HG02938 (cell line): ENCODE results near the gene PLK3.
A peak's percentile ranks its signal among the peaks of the same experiment; 100 is the strongest.
"Not testable (repeated sequence)": the region's sequence is repeated elsewhere in the genome, so short reads cannot be mapped to it uniquely, and the experiment has no call there.

Source experiments
- ATAC-seq: cut with Tn5 transposase; IDR thresholded peaks from one replicate; pipeline ENCODE4 v1.9.1; 2021; ENCODE audit warnings: mild to moderate bottlenecking, moderate library complexity; ENCODE audit not compliant: unreplicated experiment

Gene PLK3

DNA sequence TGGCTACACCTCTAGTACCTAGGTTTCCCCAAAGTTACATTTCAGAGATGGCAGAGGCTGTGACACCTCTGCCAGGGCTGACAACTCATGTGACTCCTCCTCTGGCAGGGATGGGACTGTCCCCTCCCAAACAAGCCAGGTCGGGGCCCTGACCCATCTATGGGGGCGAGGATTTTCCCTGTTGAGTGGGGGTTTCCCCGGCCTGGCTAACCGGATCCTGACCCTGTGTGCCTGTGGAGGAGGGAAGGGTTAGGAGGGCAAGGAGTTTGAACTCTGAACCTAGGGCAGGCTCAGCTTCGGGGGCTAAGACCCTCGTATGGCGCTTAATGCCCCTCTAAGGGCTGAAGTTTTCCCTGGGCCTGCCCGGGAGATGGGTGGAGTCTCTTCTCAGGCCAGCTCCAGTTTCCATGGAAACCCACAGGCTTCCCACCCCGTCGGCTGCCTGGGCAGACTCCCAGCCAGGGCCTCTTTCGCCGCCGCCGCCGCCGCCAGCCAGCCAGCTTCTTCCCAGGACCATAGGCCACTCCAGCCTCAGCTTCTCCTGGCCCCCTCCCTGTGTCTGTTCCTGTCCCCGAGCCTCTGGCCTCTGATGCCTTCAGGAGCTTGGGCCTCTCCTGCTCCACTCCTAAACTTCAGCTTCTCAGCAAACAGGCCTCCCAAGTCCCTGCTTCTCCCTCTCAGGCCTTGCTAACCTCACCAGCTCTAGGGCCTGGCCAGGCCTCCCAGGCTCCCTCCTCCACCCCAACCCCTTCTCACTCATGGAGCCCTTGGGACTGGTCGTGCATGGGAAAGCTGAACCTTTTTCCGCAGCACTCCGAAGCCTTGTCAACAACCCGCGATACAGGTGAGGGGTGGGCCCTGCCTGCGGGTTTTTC lies 8.1 kb downstream of the PLK3 start, which contains the start of gene BTBD19:
BTBD19 (plus strand) TSS at position 461 of the 875 bp plus-strand sequence; CDS start at position 759, 298 bp downstream.
- peak; percentile 28 for ATAC-seq

DNA sequence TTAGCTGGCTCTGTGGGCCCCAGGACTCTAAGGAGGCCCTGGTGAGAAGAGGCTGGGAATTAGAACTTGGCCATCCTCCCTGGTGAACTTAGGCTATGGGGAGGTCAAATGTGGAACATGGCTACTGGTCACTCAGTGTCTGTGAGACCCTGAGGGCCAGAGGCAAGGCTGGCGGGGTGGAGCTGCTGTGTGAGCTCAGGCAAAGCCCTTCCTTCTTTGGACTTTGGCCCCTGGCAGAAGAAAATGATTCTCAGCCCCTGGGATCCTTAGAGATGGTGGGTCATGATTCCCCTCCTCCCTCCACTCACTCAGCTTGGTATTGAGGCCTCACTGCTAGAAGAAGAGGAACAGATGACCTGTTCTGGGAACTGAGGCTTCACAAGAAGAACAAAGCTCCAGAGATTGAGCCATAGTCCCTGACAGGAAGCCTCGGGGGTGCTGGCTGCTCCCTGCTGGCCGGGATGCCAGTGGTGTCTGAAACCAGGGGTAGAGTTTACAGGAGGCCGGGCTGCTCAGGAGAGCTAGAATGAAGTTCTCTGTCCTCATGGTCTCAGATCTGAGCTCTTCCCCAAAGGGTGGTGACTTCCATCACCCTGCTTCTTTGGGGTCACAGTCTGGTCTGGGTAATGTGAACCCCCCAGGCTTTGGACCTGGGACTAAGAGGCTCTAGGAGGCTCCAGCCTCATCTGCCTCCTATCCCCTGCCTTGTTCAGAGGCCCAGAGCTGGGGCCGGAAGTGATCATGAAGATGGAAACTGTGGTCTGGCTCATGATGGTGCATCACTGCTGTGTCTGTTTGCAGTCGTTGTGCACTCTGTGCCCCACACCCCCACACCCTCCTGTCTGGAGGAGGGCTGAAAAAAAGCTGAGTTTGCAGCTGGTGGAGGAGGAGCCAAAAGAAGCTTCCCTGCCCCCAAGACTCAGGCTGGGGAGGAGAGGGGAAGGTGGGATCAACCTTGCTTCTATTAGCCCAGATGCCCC lies 9.1 kb downstream of the PLK3 start:
- peak; percentile 34 for ATAC-seq

DNA sequence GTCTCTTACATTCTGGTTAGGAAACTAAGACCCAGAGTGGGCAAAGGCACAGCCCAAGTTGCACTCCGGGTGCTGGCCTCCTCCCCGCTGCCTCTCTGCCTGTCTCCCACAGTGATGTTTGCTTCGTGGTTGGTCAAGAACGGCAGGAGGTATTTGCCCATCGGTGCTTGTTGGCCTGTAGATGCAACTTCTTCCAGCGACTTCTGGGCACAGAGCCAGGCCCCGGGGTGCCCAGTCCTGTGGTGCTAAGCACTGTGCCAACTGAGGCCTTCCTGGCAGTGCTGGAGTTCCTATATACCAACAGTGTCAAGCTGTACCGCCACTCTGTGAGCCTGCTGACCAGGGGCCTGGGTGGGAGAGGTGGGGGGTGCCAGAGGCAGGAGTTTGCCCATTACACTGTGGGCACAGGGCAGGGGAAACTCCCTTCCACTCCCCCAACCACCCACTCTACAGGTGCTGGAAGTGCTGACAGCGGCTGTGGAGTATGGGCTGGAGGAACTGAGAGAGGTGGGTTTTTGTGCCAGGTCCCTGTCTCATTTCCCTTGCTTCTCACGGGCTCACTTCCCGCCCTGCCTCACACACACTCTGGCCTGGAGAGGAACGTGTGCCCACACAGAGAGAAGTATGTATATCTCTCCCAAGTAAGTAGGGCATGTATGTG lies 10.1 kb downstream of the PLK3 start:
- ATAC-seq: no peak

DNA sequence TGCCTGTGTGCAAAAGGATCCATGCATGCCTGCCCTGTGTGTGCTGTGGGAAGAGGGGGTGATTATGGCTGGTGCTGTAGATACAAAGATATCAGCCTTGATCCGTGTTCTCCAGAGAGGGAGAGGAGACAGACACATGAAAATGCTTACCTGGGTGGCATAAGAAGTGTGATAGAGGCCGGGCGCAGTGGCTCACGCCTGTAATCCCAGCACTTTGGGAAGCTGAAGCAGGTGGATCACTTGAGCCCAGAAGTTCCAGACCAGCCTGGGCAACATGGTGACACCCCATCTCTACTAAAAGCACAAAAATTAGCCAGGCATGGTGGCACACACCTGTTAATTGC lies 10.6 kb downstream of the PLK3 start:
- not testable (repeated sequence) for ATAC-seq

DNA sequence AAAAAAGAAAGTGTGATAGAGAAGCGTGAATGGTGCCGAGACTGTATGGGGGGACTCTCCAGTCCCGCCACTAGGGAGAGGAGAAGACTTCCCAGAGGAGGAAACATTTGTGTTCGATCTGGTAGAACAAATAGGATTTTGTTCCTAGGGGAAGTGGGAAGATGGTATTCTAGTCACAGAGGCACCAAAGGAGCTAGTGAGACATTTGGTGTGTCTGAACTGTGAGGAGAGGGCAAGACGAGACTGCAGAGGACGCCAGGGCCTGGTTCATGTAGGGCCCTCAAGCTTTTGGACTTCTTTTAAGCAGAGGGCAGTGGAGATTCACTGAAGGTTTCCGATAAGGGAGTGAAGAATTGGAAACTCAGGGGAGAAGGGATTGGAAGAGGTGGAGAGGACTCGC lies 11.1 kb downstream of the PLK3 start:
- no peak for ATAC-seq

DNA sequence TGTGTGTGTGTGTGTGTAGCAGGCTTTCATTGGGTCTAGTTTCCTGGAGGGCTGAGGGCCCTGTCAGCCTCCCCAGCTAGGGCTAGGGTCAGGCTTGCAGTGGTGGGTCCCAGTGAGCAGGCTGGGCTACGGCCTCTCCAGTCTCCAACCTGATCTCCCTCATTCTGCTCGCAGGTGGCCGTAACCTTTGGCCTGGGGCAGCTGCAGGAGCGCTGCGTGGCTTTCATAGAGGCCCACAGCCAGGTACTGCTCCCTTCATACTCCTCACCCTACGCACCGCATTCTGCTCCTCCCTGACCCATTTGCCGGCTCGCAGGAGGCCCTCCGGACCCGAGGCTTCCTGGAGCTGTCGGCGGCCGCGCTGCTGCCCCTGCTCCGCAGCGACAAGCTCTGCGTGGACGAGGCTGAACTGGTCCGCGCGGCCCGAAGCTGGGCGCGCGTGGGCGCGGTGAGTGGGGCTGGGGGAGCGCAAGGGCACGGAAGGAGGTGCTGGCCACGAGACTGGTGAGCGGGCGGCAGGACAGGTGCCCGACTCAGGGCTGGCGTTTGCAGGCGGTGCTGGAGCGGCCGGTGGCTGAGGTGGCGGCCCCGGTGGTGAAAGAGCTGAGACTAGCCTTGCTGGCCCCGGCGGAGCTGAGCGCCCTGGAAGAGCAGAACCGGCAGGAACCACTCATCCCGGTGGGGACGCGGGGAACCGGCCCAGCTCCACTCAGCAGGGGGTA lies 12.8 kb downstream of the PLK3 start:
- ATAC-seq: no peak

DNA sequence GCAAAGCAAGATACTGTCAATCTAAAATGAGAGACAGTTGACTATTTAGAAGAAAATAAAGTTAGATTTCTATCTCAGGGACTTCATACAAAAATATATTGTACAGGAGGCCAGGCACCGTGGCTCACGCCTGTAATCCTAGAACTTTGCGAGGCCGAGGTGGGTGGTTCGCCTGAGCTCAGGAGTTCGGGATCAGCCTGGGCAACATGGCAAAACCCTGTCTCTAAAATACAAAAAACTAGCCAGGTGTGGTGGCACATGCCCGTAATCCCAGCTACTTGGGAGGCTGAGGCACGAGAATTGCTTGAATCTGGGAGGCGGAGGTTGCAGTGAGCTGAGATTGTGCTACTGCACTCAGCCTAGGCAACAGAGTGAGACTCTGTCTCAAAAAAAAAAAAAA lies 15.7 kb downstream of the PLK3 start:
- ATAC-seq: not testable (repeated sequence)

DNA sequence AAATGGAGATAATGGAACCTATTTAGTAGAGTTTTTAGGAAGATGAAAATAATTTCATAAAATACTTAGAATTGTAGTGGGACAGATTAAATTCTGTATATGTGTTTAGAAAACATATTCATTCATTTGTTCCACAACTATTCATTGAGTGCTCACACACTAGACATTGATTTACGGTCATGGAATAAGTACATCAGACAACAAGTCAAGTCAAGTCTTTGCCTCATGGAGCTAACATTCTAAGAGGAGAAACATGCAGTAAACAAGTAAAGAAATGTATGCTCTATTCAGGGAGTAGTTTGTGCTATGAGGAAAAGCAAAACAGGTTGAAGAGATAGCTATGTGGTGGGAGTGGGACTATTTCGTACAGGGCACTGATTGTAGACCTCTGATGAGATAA lies 17.1 kb downstream of the PLK3 start:
- no peak for ATAC-seq

DNA sequence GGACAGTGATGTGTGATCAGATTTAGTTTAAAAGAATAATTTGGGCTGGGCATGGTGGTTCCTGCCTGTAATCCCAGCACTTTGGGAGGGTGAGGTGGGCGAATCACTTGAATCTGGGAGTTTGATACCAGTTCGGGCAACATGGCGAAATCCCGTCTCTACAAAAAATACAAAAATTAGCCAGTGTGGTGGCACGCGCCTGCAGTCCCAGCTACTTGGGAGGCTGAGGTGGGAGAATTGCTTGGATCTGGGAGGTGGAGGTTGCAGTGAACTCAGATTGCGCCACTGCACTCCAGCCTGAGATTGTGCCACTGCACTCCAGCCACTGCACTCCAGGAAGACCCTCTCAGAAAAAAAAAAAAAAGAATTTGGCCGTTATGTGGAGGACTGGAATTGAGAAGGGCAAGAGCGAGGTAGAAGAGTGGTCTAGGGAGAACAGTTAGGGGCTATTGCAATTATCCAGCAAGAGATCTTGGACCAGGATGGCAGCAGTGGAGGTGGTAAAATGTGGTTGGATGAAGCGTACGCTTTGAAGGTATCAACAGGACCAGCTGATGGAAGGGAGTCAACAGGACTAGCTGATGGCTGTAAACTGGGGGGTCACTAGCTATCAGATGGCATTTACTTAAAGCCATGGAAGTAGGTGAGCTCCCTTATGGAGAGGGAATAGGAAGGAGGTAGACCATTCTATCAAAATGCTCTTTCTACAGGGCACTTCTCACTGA lies 17.8 kb downstream of the PLK3 start:
- ATAC-seq: no peak

DNA sequence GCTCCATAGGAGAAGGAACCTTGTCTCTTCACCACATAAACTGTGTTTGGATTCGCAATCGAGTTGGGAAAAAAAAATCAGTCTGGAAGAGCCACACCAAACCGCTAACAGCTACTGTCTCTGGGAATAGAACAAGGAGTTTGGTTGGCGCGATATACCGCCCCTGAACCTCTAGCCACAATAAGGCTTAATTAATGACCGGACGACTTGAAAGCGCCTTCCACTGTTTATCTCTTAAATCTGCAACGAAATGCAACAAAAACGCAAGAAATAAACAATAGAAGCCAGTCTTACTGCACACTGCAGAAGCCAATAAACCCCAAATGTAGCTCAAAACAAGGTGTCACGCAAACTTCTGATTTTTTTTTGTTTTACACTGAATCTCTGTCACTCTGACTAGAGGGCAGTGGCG lies 19.0 kb downstream of the PLK3 start:
- no peak for ATAC-seq

DNA sequence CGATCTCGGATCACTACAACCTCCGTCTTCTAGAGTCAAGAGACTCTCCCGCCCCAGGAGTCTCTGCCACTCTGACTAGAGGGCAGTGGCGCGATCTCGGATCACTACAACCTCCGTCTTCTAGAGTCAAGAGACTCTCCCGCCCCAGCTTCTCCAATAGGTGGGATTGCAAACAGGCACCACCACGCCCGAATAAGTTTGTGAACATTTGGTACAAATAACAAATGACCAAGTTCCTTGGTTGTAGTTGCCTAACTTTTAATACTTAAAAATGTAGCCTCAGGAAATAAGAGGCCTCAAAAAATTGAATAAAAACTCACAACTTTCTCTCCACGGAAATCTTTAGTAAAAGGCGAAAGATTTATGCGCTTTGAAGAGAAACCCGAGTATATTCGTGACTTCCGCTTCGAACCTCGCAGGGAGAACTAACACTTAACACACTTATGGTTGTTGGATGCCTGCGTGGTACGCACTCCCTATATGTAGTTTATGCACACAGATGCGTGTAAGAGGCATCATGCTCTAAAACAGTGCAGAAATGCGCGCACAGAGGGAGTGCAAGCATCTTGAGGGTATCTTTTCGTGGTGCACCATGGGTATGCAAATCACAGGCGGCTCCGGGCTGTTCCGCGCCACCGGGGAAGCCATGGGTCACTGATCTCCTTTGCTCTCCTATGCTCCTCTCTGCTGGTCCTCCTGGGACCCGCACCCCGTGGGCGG lies 19.6 kb downstream of the PLK3 start:
- peak; percentile 78 for ATAC-seq

DNA sequence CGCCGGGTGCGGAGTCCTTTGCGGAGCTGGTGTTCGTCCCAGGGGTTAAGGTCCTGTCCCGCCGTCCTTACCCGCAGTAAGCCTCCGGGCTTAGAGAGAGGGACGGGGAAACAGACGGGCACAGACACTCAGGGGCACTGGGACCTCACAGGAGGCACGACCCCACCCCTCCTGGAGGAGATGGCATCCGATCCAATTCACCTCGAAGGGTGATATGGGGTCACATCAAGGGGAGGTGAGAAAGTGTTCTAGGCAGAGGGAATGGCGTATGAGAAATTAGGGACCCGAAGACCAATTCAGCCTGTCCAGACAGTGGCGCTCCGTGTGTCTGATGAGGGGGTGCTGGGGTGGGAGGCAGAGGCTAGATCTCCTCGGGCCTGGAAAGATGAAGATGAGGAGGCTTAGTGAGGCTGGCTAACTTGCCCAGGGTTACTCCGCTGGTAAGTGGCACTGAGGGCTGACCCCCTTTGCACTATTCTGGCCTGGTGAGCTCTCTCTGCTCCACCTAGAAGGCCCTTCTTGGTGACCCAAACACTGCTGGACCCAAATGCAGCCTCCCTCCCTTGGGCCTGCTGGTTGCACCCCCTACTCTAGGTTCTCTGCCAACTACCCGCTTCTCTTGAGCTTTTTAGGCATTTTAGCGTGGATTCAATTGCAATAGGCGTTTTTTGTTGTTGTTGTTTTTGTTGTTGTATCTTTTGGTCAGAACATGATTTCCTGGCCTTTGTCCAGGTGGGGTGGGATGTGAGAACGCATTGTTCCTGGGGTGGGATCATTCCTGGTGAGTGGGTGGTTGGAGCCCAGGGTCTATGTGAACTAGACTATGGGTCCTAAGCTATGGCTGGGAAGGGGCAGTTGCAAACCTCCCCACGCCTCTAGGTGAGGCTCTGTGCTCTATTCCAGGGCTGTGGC lies 20.4 kb downstream of the PLK3 start:
- peak; percentile 3 for ATAC-seq

DNA sequence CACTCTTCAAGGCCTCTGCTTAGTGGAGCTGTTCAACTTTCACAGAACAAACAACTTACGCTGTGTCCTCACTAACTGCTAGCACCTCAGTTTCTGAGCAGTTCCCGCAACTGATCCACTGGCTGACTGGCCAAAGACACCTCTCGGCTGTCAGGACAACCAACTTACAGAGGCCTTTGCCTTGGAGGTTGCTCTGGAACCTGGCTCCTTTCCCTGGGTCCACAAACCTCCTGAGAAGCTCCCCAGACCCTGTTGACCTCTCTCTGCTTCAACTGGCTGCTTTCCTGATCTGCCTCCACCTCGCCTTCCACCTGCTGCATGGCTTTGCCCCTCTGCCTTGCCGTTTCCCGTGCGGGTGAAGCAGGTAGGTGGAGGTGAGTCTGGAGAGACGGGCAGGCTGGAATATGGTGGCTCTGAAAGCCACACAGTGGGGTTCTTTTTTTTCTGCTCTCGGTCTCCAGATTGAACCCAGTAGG lies 21.1 kb downstream of the PLK3 start:
- ATAC-seq: no peak

DNA sequence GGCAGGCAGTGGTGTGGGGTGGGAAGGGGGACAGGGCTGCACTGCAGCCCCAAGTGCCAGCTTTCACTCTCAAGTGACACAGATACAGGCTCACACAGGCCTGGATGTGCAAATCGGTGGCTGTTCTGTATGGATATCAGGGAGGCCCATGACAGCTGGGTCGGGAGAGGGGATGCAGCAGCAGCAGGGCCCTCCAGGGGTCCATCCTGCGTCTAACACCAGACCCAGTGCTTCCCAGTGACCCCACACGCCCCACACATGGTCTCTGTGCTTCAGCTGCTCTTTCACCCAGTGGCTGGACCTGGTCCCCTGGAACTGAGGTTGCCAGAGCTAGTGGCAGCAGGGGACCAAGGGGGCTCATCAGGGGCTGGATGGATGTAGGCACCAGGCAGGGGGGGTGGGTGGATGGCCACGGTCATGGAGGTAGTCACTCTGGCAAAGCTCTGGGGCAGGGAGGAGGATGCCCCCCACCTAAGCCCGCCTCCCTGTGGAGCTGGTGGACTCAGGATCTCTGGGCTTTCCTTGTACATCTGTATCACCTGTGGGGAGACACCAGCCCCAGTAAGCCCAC lies 22.0 kb downstream of the PLK3 start:
- no peak for ATAC-seq

DNA sequence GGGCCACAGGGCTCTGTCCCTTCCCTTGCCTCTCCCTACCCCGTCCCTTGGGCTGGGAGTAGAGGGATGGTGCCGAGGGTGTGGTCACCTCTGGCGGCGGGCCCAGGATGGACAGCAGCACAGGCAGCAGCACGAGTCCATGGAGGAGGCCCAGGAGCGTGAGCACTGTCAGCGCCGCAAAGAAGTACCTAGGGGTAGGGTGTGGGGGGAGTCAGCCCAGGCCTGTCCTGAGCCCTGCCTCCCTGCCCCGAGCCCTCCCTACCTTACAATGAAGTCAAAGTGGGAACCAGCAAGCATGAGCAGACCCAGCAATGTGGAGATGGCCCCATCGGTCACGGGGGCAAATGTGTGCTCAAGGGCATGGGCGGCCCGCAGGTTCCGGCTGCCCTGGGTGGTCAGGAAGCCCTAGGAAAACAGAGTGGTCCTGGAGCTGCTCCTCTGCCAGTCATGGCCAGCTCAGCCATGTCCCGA lies 22.8 kb downstream of the PLK3 start:
- no peak for ATAC-seq

DNA sequence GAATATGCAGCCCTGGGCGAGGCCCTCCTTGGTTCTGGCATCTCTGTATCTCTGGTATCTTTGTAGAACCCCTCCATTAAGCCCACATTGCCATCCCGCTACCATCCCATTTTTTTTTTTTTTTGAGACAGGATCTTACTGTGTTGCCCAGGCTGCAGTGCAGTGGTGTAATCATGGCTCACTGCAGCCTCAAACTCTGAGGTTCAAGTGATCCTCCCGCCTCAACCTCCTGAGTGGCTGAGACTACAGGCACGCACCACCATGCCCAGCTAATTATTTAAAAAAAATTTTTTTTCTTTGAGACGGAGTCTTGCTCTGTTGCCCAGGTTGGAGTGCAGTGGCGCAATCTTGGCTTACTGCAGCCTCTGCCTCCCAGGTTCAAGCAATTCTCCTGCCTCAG lies 24.2 kb downstream of the PLK3 start:
- ATAC-seq: not testable (repeated sequence)

DNA sequence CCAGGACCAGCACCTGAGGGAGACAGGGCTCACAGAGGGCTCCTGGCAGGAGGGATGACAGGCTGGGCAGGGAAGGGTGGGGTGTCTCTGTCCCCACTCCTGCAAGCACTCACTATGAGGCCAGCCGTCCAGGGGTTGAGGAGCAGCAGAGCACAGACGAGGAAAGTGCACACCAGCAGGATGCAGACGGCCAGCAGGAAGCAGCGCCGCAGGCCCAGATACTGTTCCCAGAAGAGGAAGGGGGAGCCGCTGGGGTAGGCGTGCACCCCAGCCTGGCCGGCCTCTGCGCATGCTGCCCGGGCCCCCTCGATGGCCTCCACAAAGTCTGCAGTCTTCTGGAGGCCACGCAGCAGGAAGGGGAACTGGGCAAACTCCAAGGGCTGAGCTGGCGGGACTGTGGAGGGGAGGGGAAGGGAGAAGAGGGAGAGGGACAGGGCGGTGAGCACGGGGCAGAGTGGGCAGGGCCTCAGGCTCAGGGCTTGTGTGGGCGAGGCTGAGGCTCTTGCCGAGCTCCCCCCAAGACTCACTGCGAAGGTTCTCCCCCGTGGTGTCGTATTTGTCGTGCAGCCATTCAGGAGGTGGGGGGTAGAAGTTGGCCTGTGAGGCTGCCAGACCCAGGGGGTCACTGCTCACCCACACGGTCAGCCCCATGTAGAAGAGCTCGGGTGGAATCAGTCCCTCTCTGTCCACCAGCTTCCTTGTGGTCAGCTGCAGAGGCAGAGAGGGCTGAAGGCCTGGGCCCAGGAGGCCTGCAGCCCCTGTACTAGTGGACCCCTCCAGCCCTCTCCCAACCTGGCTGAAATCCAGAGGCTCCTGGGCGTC lies 26.4 kb downstream of the PLK3 start:
- ATAC-seq: no peak
